K562 (cell line): ENCODE results near the gene RARRES2. TPM values are rescaled to one million over a fixed set of nuclear protein-coding genes. Genes with fewer than 3 reads are reported as not detected.
A peak's percentile ranks its signal among the peaks of the same experiment; 100 is the strongest.

Experiments
- BACH1 ChIP-seq: fragments of 200-800 bp; sonication (Bioruptor generic); IDR thresholded peaks from 2 replicates; pipeline ENCODE4 v1.6.1; 2016; ENCODE audit warnings: missing genetic modification characterization, missing compliant biosample characterization
- E2F1 ChIP-seq: sonication (generic); formaldehyde crosslinking; IDR thresholded peaks from 2 replicates; pipeline ENCODE4 v1.8.1; 2023; ENCODE audit warnings: mild to moderate bottlenecking, missing genetic modification reagents, moderate library complexity
- HNRNPK ChIP-seq: fragments of 200-400 bp; formaldehyde crosslinking; IDR thresholded peaks from one replicate; pipeline ENCODE4 v1.6.1; 2018; ENCODE audit warnings: mild to moderate bottlenecking, low read depth, low read length; ENCODE audit not compliant: poor library complexity, severe bottlenecking
- ILK ChIP-seq: fragments of 450-650 bp; IDR thresholded peaks from 2 replicates; pipeline ENCODE4 v1.6.1; 2016; ENCODE audit warnings: missing genetic modification characterization, low read depth, mild to moderate bottlenecking, missing compliant biosample characterization, moderate library complexity, borderline replicate concordance
- PHTF2 ChIP-seq: fragments of 250-450 bp; sonication (Bioruptor Pico); IDR thresholded peaks from 2 replicates; pipeline ENCODE4 v1.5.0; 2021; ENCODE audit warnings: mild to moderate bottlenecking
- TRIM28 ChIP-seq: fragments of 450-650 bp; IDR thresholded peaks from 2 replicates; pipeline ENCODE4 v1.6.1; 2017
- ZBTB2 ChIP-seq: fragments of 450-650 bp; IDR thresholded peaks from 2 replicates; pipeline ENCODE4 v1.6.1; 2016; ENCODE audit warnings: antibody characterized with exemption
- ZNF140 ChIP-seq: fragments of 250-450 bp; sonication (Bioruptor Pico); IDR thresholded peaks from 2 replicates; pipeline ENCODE4 v1.8.0; 2021; ENCODE audit warnings: moderate library complexity, mild to moderate bottlenecking, inconsistent platforms
- ZNF143 ChIP-seq: sonication (generic); formaldehyde crosslinking; IDR thresholded peaks from 2 replicates; pipeline ENCODE4 v1.9.0; 2022; ENCODE audit warnings: mild to moderate bottlenecking, missing genetic modification reagents
- ZNF79 ChIP-seq: fragments of 250-450 bp; sonication (Bioruptor Pico); IDR thresholded peaks from 2 replicates; pipeline ENCODE4 v1.4.0; 2020; ENCODE audit warnings: low read depth, mild to moderate bottlenecking, moderate library complexity
- polyA plus RNA-seq, 8 experiments: library from polyadenylated mRNA; depleted of rRNA in 4 of 8; stranded (reverse) in 5 of 8; unstranded in 3 of 8; fragments of >200 nt; fragmentation: Nextera tagmentation in 2 of 8; fragmentation: Illumina TruSeq in 1 of 8; extraction: Ambion mirVana in 2 of 8; extraction: Trizol in 1 of 8; gene quantifications; 2 replicates each; pipeline versions ENCODE4 v1.2.1 to v1.2.3, GENCODE V29; 2011 to 2014; ENCODE audit warnings: inconsistent platforms in 1 of 8, missing spikeins in 1 of 8
- total RNA-seq, 7 experiments: library from RNA; depleted of rRNA in 6 of 7; stranded (reverse); fragments of >200 nt in 6 of 7; fragmentation: Illumina TruSeq in 2 of 7; extraction: Trizol in 2 of 7; gene quantifications; 2 replicates each; pipeline versions ENCODE4 v1.2.1 to v1.2.3, GENCODE V29; 2011 to 2021; ENCODE audit warnings: low replicate concordance in 1 of 7
- TF ChIP-seq, protein P1 (sequence below): fragments of 450-650 bp; IDR thresholded peaks from 2 replicates; pipeline ENCODE4 v1.6.1; 2016; ENCODE audit warnings: low read depth
- TF ChIP-seq, protein P2 (sequence below), 2 experiments: IDR thresholded peaks; 2 replicates each; pipeline ENCODE4 v1.6.1; 2012; ENCODE audit warnings: improper control_type of control experiment in 2 of 2, low read depth in 2 of 2, low read length in 2 of 2, borderline replicate concordance in 1 of 2

Gene RARRES2
- total and polyA plus RNA-seq, 9 of the 15 experiments (the other 6 are each of a cell fraction or from before 2014, with no cell fraction given) = 0.11 to 1.7 (median 0.23) TPM; not detected in 6

GRCh38 chr7:150379441-150380379, 38.3 kb upstream of the RARRES2 start (continued):
- TF ChIP-seq, protein P1, sequence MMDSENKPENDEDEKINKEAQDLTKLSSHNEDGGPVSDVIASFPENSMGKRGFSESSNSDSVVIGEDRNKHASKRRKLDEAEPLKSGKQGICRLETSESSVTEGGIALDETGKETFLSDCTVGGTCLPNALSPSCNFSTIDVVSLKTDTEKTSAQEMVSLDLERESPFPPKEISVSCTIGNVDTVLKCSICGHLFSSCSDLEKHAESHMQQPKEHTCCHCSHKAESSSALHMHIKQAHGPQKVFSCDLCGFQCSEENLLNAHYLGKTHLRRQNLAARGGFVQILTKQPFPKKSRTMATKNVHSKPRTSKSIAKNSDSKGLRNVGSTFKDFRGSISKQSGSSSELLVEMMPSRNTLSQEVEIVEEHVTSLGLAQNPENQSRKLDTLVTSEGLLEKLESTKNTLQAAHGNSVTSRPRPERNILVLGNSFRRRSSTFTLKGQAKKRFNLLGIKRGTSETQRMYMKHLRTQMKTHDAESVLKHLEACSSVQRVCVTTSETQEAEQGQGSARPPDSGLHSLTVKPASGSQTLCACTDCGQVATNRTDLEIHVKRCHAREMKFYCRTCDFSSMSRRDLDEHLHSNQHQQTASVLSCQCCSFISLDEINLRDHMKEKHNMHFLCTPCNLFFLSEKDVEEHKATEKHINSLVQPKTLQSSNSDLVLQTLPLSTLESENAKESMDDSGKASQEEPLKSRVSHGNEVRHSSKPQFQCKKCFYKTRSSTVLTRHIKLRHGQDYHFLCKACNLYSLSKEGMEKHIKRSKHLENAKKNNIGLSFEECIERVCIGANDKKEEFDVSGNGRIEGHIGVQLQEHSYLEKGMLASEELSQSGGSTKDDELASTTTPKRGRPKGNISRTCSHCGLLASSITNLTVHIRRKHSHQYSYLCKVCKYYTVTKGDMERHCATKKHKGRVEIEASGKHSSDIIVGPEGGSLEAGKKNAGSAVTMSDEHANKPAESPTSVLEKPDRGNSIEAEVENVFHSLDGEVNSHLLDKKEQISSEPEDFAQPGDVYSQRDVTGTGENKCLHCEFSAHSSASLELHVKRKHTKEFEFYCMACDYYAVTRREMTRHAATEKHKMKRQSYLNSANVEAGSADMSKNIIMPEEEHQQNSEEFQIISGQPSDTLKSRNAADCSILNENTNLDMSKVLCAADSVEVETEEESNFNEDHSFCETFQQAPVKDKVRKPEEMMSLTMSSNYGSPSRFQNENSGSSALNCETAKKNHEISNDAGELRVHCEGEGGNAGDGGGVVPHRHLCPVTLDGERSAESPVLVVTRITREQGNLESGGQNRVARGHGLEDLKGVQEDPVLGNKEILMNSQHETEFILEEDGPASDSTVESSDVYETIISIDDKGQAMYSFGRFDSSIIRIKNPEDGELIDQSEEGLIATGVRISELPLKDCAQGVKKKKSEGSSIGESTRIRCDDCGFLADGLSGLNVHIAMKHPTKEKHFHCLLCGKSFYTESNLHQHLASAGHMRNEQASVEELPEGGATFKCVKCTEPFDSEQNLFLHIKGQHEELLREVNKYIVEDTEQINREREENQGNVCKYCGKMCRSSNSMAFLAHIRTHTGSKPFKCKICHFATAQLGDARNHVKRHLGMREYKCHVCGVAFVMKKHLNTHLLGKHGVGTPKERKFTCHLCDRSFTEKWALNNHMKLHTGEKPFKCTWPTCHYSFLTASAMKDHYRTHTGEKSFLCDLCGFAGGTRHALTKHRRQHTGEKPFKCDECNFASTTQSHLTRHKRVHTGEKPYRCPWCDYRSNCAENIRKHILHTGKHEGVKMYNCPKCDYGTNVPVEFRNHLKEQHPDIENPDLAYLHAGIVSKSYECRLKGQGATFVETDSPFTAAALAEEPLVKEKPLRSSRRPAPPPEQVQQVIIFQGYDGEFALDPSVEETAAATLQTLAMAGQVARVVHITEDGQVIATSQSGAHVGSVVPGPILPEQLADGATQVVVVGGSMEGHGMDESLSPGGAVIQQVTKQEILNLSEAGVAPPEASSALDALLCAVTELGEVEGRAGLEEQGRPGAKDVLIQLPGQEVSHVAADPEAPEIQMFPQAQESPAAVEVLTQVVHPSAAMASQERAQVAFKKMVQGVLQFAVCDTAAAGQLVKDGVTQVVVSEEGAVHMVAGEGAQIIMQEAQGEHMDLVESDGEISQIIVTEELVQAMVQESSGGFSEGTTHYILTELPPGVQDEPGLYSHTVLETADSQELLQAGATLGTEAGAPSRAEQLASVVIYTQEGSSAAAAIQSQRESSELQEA = no peak
- TF ChIP-seq ZNF79 (CRISPR knock-in tag) = no peak
- TF ChIP-seq, protein P2, sequence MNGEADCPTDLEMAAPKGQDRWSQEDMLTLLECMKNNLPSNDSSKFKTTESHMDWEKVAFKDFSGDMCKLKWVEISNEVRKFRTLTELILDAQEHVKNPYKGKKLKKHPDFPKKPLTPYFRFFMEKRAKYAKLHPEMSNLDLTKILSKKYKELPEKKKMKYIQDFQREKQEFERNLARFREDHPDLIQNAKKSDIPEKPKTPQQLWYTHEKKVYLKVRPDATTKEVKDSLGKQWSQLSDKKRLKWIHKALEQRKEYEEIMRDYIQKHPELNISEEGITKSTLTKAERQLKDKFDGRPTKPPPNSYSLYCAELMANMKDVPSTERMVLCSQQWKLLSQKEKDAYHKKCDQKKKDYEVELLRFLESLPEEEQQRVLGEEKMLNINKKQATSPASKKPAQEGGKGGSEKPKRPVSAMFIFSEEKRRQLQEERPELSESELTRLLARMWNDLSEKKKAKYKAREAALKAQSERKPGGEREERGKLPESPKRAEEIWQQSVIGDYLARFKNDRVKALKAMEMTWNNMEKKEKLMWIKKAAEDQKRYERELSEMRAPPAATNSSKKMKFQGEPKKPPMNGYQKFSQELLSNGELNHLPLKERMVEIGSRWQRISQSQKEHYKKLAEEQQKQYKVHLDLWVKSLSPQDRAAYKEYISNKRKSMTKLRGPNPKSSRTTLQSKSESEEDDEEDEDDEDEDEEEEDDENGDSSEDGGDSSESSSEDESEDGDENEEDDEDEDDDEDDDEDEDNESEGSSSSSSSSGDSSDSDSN (IDR thresholded peaks at IDR 0.05; ENCODE audit: borderline replicate concordance in 1 of 2, low read depth in 2 of 2, low read length in 2 of 2) = peak; percentile 34 to 46; a peak in 1 of 4 replicates
- TF ChIP-seq ZNF140 (CRISPR knock-in tag) = no peak
- no peak for TF ChIP-seq ILK
- TF ChIP-seq TRIM28 = no peak
- 0 out of 2 replicates have a peak, but pooled peaks have one; percentile 26 for TF ChIP-seq ZBTB2
- TF ChIP-seq BACH1 (tag) = no peak
- no peak for TF ChIP-seq HNRNPK
- 0 out of 2 replicates have a peak, but pooled peaks have one; percentile 26 for TF ChIP-seq PHTF2
- no peak for TF ChIP-seq ZNF143
- TF ChIP-seq E2F1 (CRISPR knock-in tag) = no peak
